OCI-LY7 (cell line): ENCODE data around the gene TRIM27.

ENCODE experiments used
- EZH2phosphoT487 ChIP-seq: fragments of 200-600 bp; sonication (generic); IDR thresholded peaks from 2 replicates; pipeline ENCODE4 v1.6.1; 2018; ENCODE audit warnings: low read depth, borderline replicate concordance, mild to moderate bottlenecking, mixed run types, antibody characterized with exemption, low read length, moderate library complexity, mixed read lengths
- TF ChIP-seq, protein P1 (sequence below): fragments of 200-600 bp; sonication (generic); conservative IDR thresholded peaks from 2 replicates; pipeline ENCODE4 v1.5.1; 2014; ENCODE audit warnings: mild to moderate bottlenecking, antibody characterized with exemption, low read length, moderate library complexity, mixed read lengths

GRCh38 chr6:28933069-28933468, 9.3 kb upstream of the TRIM27 start:
- TF ChIP-seq, protein P1, sequence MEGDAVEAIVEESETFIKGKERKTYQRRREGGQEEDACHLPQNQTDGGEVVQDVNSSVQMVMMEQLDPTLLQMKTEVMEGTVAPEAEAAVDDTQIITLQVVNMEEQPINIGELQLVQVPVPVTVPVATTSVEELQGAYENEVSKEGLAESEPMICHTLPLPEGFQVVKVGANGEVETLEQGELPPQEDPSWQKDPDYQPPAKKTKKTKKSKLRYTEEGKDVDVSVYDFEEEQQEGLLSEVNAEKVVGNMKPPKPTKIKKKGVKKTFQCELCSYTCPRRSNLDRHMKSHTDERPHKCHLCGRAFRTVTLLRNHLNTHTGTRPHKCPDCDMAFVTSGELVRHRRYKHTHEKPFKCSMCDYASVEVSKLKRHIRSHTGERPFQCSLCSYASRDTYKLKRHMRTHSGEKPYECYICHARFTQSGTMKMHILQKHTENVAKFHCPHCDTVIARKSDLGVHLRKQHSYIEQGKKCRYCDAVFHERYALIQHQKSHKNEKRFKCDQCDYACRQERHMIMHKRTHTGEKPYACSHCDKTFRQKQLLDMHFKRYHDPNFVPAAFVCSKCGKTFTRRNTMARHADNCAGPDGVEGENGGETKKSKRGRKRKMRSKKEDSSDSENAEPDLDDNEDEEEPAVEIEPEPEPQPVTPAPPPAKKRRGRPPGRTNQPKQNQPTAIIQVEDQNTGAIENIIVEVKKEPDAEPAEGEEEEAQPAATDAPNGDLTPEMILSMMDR = no peak
- no peak for TF ChIP-seq EZH2phosphoT487
